ENCODE results near the gene TRAIP. TPM values are rescaled to one million over a fixed set of nuclear protein-coding genes. Genes with fewer than 3 reads are reported as not detected.

Gene TRAIP
- total RNA-seq, 1 donor from 2014 or later, result 3.2 TPM

DNA sequence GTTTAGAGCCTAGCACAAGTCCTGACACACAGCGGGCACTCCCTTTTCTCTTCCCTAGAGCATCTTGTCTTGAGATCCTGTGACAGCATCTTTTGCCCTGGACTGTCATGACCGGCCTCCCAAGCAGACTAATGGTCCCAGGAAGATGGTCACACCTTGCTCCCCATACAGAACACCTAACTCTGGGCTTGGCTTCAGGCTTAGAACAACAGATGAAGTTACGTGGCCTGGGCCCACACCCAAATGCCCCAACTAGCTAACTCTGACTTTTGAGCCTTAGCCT, 69.2 kb downstream of the TRAIP start:
- H3K27ac Mint-ChIP-seq (ENCODE audit: unreplicated experiment), result peak overlapping the region; percentile 58
- Histone ChIP-seq H3K27ac (ENCODE audit: low read depth, low read length) (peak overlapping the region; percentile 84), H3K9ac (ENCODE audit: low read length) (peak overlapping the region; percentile 87), H3K27me3 (ENCODE audit: insufficient read depth, low read length) (no peaks in the 10 kb centered on the region), H3K4me3 (ENCODE audit: insufficient read depth, low read depth, low read length) (no peak overlapping the region), H3K36me3 (ENCODE audit: insufficient read depth, low read length) (no peaks in the 10 kb centered on the region), H3K9me3 (ENCODE audit: insufficient read depth, low read depth, low read length) (no peaks in the 10 kb centered on the region), H3K79me2 (ENCODE audit: insufficient read depth, low read length) (peaks cover 39% of the 10 kb centered on the region), H2AFZ (ENCODE audit: low read depth, low read length) (peak overlapping the region; percentile 85), H3K4me1 (ENCODE audit: insufficient read depth, low read length) (peaks cover 17% of the 10 kb centered on the region), H4K20me1 (ENCODE audit: insufficient read depth, low read length) (peaks cover 5% of the 10 kb centered on the region), H3K4me2 (ENCODE audit: low read length) (peak overlapping the region; percentile 86)
- peaks cover 7% of the 10 kb centered on the region for H3K36me3 Mint-ChIP-seq (ENCODE audit: low read depth, unreplicated experiment)
- TF ChIP-seq EZH2 (IDR thresholded peaks at IDR 0.05; ENCODE audit: insufficient read depth, low read length), result no peak
- TF ChIP-seq, protein P1, sequence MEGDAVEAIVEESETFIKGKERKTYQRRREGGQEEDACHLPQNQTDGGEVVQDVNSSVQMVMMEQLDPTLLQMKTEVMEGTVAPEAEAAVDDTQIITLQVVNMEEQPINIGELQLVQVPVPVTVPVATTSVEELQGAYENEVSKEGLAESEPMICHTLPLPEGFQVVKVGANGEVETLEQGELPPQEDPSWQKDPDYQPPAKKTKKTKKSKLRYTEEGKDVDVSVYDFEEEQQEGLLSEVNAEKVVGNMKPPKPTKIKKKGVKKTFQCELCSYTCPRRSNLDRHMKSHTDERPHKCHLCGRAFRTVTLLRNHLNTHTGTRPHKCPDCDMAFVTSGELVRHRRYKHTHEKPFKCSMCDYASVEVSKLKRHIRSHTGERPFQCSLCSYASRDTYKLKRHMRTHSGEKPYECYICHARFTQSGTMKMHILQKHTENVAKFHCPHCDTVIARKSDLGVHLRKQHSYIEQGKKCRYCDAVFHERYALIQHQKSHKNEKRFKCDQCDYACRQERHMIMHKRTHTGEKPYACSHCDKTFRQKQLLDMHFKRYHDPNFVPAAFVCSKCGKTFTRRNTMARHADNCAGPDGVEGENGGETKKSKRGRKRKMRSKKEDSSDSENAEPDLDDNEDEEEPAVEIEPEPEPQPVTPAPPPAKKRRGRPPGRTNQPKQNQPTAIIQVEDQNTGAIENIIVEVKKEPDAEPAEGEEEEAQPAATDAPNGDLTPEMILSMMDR (IDR thresholded peaks at IDR 0.05; ENCODE audit: insufficient read depth, low read depth, low read length), result no peak
- H3K4me3 Mint-ChIP-seq (ENCODE audit: unreplicated experiment), result peak overlapping the region; percentile 91
- no peak for FAIRE-seq
- peaks cover 2% of the 10 kb centered on the region for H3K9me3 Mint-ChIP-seq (ENCODE audit: unreplicated experiment)
- no peak for DNase-seq (ENCODE audit: low read depth)
- H3K27me3 Mint-ChIP-seq (ENCODE audit: low read depth, unreplicated experiment), result peaks cover 2% of the 10 kb centered on the region
- H3K4me1 Mint-ChIP-seq (ENCODE audit: low read depth, unreplicated experiment), result peaks cover 12% of the 10 kb centered on the region

DNA sequence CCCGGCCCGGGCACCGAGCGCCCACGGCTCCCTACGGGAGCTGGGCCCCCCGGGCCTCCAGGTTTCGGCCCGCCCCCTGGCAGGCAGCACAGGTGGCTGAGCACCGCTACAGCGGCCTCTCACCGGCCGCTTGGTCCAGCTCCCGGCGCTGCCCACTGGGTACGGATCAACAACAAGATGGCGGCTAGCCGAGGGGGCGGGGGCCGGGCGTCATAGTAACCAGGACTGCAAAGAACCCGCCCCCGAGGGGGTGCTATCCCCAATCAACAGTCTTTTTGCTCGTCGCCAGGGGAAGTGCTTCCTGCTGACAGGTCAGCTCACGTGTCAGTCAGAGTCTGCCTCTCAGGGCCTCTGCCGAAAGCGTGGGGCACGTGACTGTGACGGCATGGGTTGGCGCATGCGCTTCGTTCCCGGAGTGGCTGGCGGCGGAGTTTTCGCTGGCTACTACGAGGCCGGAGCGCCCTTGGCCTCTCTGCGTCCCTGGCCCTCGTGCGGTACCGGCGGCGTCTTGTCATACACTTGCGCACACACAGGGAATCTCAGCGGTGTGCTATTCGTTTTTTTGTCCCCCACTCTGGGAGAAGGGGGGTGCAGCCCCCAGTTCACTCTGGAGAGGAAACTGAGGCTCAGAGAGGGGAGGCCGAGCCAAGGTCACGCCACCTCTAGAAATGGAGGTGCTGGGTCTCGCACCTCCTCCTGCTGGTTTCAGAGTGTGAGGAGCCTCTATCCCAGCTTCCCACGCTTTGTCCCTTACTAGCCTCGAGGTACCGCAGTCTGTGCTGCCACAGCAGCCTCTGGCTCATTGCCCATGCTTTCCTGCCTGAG, 69.8 kb downstream of the TRAIP start, which contains the start of gene IP6K1:
Gene IP6K1, minus strand, starts transcription at position 186 of the 825 bp plus-strand sequence. CDS start 38,502 bp downstream, outside the sequence.
- Histone ChIP-seq H3K36me3 (ENCODE audit: insufficient read depth, low read length) (no peaks in the 10 kb centered on the region), H3K27ac (ENCODE audit: low read depth, low read length) (peak within 1 kb of the TSS; percentile 86), H3K4me1 (ENCODE audit: insufficient read depth, low read length) (peaks cover 17% of the 10 kb centered on the region), H3K27me3 (ENCODE audit: insufficient read depth, low read length) (no peaks in the 10 kb centered on the region), H3K4me3 (ENCODE audit: insufficient read depth, low read depth, low read length) (peak within 1 kb of the TSS; percentile 80), H4K20me1 (ENCODE audit: insufficient read depth, low read length) (peaks cover 8% of the 10 kb centered on the region), H3K9me3 (ENCODE audit: insufficient read depth, low read depth, low read length) (no peaks in the 10 kb centered on the region), H3K9ac (ENCODE audit: low read length) (peak within 1 kb of the TSS; percentile 87), H3K4me2 (ENCODE audit: low read length) (peak within 1 kb of the TSS; percentile 86), H2AFZ (ENCODE audit: low read depth, low read length) (peak within 1 kb of the TSS; percentile 85), H3K79me2 (ENCODE audit: insufficient read depth, low read length) (peaks cover 43% of the 10 kb centered on the region)
- Mint-ChIP-seq H3K9me3 (ENCODE audit: unreplicated experiment) (peaks cover 2% of the 10 kb centered on the region), H3K4me1 (ENCODE audit: low read depth, unreplicated experiment) (peaks cover 12% of the 10 kb centered on the region), H3K27ac (ENCODE audit: unreplicated experiment) (peak within 1 kb of the TSS; percentile 94), H3K36me3 (ENCODE audit: low read depth, unreplicated experiment) (peaks cover 7% of the 10 kb centered on the region), H3K4me3 (ENCODE audit: unreplicated experiment) (peak within 1 kb of the TSS; percentile 91), H3K27me3 (ENCODE audit: low read depth, unreplicated experiment) (peaks cover 2% of the 10 kb centered on the region)
- DNase-seq (ENCODE audit: low read depth), result peak; percentile 99
- TF ChIP-seq, protein P1 (IDR thresholded peaks at IDR 0.05; ENCODE audit: insufficient read depth, low read depth, low read length), result no peak
- TF ChIP-seq EZH2 (IDR thresholded peaks at IDR 0.05; ENCODE audit: insufficient read depth, low read length), result no peak
- peak; percentile 55 for FAIRE-seq

Data from astrocyte (in vitro differentiated cells and primary cell).